Gastroesophageal sphincter (tissue), 3 donors: ENCODE measurements around the gene KIF1A.

ENCODE experiments used
- POLR2A ChIP-seq, 2 donors: fragments of 450-650 bp; IDR thresholded peaks; one replicate each; pipeline ENCODE4 v1.6.1; 2017; ENCODE audit warnings: antibody characterized with exemption in 2 of 2, mild to moderate bottlenecking in 2 of 2, moderate library complexity in 1 of 2
- POLR2AphosphoS5 ChIP-seq: sonication (generic); formaldehyde crosslinking; IDR thresholded peaks from one replicate; pipeline ENCODE4 v1.6.1; 2017; ENCODE audit warnings: antibody characterized with exemption
- TF ChIP-seq, protein P1 (sequence below), 4 experiments: fragments of 200-600 bp in 2 of 4; fragments of 450-650 bp in 2 of 4; sonication (generic) in 1 of 4; IDR thresholded peaks; one replicate each; pipeline ENCODE4 v1.5.1; 2017 to 2019; ENCODE audit warnings: antibody characterized with exemption in 4 of 4, mild to moderate bottlenecking in 2 of 4, moderate library complexity in 2 of 4

DNA sequence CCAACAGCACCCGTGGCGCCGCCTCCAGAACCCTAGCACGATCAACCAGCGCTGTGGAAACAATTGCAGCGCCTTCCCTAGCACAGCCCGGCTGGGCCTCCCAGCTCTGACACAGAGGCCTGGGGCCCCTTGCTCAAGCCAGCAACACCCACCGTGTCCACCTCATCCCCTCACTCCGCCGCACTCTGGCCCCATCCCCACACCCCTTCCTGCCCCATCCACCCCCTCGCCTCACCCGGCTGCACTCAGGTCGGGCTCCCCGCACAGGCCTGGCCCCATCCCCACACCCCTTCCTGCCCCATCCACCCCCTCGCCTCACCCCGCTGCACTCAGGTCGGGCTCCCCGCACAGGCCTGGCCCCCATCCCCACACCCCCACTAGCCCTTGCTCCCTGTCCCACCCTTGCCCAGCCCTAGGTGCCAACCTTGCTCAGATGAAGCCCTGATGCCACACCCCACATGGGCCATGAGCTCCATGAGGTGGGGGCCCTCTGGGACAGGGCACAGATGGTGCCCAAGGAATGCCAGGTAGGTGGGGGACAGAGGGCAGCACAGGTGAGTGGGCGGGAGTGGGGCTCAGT, 28.7 kb downstream of the KIF1A start:
- TF ChIP-seq, protein P1, sequence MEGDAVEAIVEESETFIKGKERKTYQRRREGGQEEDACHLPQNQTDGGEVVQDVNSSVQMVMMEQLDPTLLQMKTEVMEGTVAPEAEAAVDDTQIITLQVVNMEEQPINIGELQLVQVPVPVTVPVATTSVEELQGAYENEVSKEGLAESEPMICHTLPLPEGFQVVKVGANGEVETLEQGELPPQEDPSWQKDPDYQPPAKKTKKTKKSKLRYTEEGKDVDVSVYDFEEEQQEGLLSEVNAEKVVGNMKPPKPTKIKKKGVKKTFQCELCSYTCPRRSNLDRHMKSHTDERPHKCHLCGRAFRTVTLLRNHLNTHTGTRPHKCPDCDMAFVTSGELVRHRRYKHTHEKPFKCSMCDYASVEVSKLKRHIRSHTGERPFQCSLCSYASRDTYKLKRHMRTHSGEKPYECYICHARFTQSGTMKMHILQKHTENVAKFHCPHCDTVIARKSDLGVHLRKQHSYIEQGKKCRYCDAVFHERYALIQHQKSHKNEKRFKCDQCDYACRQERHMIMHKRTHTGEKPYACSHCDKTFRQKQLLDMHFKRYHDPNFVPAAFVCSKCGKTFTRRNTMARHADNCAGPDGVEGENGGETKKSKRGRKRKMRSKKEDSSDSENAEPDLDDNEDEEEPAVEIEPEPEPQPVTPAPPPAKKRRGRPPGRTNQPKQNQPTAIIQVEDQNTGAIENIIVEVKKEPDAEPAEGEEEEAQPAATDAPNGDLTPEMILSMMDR (IDR thresholded peaks at IDR 0.05): no peak
- no peak for TF ChIP-seq POLR2AphosphoS5
- TF ChIP-seq POLR2A (IDR thresholded peaks at IDR 0.05): no peak
